Measurements from ENCODE around the gene ANKRD23. TPM values are rescaled to one million over a fixed set of nuclear protein-coding genes. Genes with fewer than 3 reads are reported as not detected.

The ANKRD23 gene
- total RNA-seq, 1 donor from 2014 or later = 5.7 TPM

DNA sequence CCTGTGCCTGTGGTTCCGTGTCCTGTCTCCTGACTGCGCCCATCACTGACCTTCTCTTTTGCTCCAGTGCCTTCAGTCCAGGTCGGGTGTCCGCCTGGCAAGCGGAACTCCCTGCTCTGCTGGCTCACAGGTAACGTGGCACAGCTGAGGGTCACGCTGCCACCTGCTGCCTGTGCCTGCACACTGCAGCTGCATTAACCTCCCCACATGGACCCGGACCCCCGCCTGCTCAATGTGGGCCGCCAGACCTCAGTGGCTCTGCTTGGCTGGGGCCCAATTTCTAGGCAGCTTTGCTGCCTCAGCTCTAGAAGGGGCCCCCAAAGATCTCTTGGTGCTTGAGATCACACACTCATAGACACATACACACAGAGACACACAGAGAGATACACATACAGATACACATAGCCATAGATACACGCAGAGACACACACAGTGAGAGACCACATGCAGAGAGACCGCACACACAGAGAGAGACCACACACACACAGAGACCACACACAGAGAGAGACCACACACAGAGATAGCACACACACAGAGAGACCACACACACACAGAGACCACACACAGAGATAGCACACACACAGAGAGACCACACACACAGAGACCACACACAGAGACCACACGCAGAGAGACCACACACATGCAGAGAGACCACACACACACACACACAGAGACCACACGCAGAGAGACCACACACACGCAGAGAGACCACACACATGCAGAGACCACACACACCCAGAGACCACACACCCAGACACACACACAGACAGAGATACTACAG, 42.6 kb downstream of the ANKRD23 start:
- no peak overlapping the region for H3K4me3 Mint-ChIP-seq (ENCODE audit: unreplicated experiment)
- TF ChIP-seq, protein P1, sequence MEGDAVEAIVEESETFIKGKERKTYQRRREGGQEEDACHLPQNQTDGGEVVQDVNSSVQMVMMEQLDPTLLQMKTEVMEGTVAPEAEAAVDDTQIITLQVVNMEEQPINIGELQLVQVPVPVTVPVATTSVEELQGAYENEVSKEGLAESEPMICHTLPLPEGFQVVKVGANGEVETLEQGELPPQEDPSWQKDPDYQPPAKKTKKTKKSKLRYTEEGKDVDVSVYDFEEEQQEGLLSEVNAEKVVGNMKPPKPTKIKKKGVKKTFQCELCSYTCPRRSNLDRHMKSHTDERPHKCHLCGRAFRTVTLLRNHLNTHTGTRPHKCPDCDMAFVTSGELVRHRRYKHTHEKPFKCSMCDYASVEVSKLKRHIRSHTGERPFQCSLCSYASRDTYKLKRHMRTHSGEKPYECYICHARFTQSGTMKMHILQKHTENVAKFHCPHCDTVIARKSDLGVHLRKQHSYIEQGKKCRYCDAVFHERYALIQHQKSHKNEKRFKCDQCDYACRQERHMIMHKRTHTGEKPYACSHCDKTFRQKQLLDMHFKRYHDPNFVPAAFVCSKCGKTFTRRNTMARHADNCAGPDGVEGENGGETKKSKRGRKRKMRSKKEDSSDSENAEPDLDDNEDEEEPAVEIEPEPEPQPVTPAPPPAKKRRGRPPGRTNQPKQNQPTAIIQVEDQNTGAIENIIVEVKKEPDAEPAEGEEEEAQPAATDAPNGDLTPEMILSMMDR (IDR thresholded peaks at IDR 0.05; ENCODE audit: partially characterized antibody, unreplicated experiment) = peak; percentile 68
- no peaks in the 10 kb centered on the region for H3K36me3 Mint-ChIP-seq (ENCODE audit: unreplicated experiment)
- H3K27me3 Mint-ChIP-seq (ENCODE audit: unreplicated experiment) = no peaks in the 10 kb centered on the region
- DNase-seq = peak; percentile 81
- no peak overlapping the region for H3K27ac Mint-ChIP-seq (ENCODE audit: unreplicated experiment)
- peaks cover 3% of the 10 kb centered on the region for H3K9me3 Mint-ChIP-seq (ENCODE audit: unreplicated experiment)
- H3K4me1 Mint-ChIP-seq (ENCODE audit: low read depth, unreplicated experiment) = peaks cover 3% of the 10 kb centered on the region

DNA sequence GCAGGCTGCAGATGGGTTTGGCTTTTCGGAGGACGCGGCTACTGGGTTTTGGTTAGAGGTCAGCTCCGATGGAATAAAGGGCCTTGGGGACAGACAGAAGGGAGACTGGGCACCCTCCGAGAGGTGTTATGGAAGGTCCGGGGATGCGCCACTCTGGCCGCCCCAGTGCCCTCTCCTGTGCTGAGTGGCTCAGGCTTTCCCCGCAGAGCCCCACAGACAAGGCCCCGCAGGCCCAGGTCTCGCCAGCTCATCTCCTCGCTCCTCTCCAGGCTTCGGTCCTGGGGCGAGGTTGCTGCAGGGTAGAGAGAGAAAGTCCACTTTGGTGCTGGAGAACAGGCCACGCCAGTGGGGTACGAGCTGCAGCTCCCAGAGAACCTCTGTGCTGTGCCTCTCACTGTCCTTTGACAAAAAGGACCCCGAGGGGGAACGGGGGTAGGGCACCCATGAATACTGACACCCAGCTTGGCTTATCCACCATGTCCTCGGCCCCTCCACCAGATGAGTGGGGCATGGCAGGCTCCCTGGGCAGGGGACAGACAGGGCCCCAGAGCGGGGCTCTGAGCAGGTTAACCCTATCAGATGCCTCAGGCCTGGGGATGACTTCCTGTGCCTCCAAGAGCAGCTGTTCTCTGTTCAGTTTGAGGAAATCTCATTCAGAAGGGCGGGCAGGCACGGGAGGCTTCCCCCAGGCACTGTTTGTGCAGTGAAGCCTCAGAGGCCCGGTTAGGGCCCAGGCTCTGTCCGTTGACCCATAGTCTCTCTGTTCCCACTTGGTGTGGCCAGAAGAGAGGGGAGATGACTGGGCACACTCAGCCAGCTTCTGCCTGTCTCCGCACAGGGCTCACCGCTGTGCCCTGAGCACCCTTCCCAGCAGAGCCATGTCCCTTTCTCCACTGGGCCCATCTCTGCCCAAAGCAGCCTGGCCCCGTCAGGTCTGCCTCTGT, 43.5 kb downstream of the ANKRD23 start:
- no peaks in the 10 kb centered on the region for H3K36me3 Mint-ChIP-seq (ENCODE audit: unreplicated experiment)
- no peak overlapping the region for H3K4me3 Mint-ChIP-seq (ENCODE audit: unreplicated experiment)
- no peaks in the 10 kb centered on the region for H3K27me3 Mint-ChIP-seq (ENCODE audit: unreplicated experiment)
- H3K27ac Mint-ChIP-seq (ENCODE audit: unreplicated experiment) = no peak overlapping the region
- peaks cover 3% of the 10 kb centered on the region for H3K4me1 Mint-ChIP-seq (ENCODE audit: low read depth, unreplicated experiment)
- DNase-seq = no peak
- TF ChIP-seq, protein P1 (IDR thresholded peaks at IDR 0.05; ENCODE audit: partially characterized antibody, unreplicated experiment) = no peak
- peaks cover 3% of the 10 kb centered on the region for H3K9me3 Mint-ChIP-seq (ENCODE audit: unreplicated experiment)

DNA sequence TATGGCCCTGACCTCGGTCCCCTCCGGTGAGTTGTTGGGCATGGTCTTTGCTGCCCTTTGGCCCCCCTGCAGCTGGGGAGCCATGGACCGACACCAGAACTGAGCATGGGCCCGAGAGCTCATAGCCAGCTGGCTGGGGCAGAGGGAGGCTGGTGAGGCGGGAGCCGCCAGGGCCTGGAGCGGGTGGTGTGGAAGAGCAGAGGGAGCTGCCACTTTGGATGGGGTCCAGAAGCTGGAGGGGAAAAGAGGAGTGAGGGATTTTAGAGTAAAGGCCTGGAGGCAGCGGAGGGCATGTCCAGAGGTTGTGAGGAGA, 44.2 kb downstream of the ANKRD23 start:
- H3K4me1 Mint-ChIP-seq (ENCODE audit: low read depth, unreplicated experiment) = peaks cover 5% of the 10 kb centered on the region
- H3K36me3 Mint-ChIP-seq (ENCODE audit: unreplicated experiment) = no peaks in the 10 kb centered on the region
- DNase-seq = no peak
- H3K27me3 Mint-ChIP-seq (ENCODE audit: unreplicated experiment) = no peaks in the 10 kb centered on the region
- no peak overlapping the region for H3K27ac Mint-ChIP-seq (ENCODE audit: unreplicated experiment)
- peaks cover 3% of the 10 kb centered on the region for H3K9me3 Mint-ChIP-seq (ENCODE audit: unreplicated experiment)
- TF ChIP-seq, protein P1 (IDR thresholded peaks at IDR 0.05; ENCODE audit: partially characterized antibody, unreplicated experiment) = no peak
- H3K4me3 Mint-ChIP-seq (ENCODE audit: unreplicated experiment) = no peak overlapping the region

DNA sequence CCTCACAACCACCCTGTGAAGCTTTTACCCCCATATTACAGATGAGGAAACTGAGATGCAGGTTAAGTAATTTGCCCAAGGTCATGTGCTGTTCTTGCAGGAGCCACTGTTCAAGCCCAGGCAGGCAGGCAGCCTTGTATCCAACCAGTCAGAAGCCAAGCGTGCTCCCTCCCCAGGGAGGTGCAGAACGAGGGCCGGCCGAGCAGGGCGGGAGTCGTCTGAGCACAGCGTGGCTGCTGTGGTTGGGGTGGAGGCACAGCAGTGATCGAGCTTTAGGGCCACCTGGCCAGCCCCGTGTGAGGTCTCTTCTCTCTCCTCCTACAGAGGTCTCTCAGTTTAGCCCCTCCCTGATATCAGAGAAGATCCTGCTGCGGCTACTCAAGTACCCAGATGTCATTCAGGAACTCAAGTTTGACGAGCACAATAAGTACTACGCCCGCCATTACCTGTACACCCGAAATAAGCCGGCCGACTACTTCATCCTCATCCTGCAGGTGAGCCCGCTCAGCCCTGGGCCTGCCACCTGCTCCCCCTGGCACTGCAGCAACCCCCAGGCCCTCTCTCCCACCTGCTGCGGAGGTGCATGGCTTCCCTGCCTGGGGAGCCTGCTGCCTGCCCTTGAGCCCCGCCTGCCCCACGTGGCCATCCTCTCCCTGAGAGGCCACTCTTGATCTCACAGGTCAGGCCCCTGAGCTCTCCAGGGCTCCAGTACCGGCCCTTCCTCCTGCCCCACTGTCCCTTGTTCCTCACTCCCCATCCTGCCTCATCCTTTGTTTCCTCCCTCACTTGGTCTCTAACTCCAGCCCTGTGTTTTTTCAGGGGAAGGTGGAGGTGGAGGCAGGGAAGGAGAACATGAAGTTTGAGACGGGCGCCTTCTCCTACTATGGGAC, 44.8 kb downstream of the ANKRD23 start:
- Mint-ChIP-seq H3K36me3 (ENCODE audit: unreplicated experiment) (no peaks in the 10 kb centered on the region), H3K4me3 (ENCODE audit: unreplicated experiment) (no peak overlapping the region), H3K27me3 (ENCODE audit: unreplicated experiment) (no peaks in the 10 kb centered on the region), H3K9me3 (ENCODE audit: unreplicated experiment) (peaks cover 3% of the 10 kb centered on the region), H3K4me1 (ENCODE audit: low read depth, unreplicated experiment) (peaks cover 8% of the 10 kb centered on the region), H3K27ac (ENCODE audit: unreplicated experiment) (no peak overlapping the region)
- TF ChIP-seq, protein P1 (IDR thresholded peaks at IDR 0.05; ENCODE audit: partially characterized antibody, unreplicated experiment) = no peak
- no peak for DNase-seq
